ENCODE data around the gene TRIP10. TPM values are rescaled to one million over a fixed set of nuclear protein-coding genes. Genes with fewer than 3 reads are reported as not detected.

TRIP10 gene
- total RNA-seq, 1 donor from 2014 or later, result 2.9 TPM

GRCh38 chr19:6723108-6723618, 16.3 kb upstream of the TRIP10 start:
- DNase-seq (ENCODE audit: low spot score in 2 of 2) (no peak), FAIRE-seq (no peak)

- no peak for FAIRE-seq
- no peak for DNase-seq (ENCODE audit: low spot score in 2 of 2)
Observed at GRCh38 chr19:6723738-6724137, 15.7 kb upstream of the TRIP10 start.

- no peak for FAIRE-seq
- no peak for DNase-seq (ENCODE audit: low spot score in 2 of 2)
Observed at GRCh38 chr19:6724631-6725492, 14.6 kb upstream of the TRIP10 start.

- FAIRE-seq, result no peak
- no peak for DNase-seq (ENCODE audit: low spot score in 2 of 2)
Observed at GRCh38 chr19:6725513-6726231, 13.8 kb upstream of the TRIP10 start.

GRCh38 chr19:6728346-6728745, 11.1 kb upstream of the TRIP10 start:
- FAIRE-seq (no peak), DNase-seq (ENCODE audit: low spot score in 2 of 2) (no peak)

GRCh38 chr19:6729573-6730152, 9.8 kb upstream of the TRIP10 start:
- FAIRE-seq, result no peak
- no peak for DNase-seq (ENCODE audit: low spot score in 2 of 2)

- no peak for FAIRE-seq
- no peak for DNase-seq (ENCODE audit: low spot score in 2 of 2)
Observed at GRCh38 chr19:6730153-6730804, 9.2 kb upstream of the TRIP10 start.

GRCh38 chr19:6730941-6731670, 8.4 kb upstream of the TRIP10 start:
- DNase-seq (ENCODE audit: low spot score in 2 of 2) (no peak), FAIRE-seq (no peak)

- no peak for DNase-seq (ENCODE audit: low spot score in 2 of 2)
- no peak for FAIRE-seq
Observed at GRCh38 chr19:6731822-6732221, 7.7 kb upstream of the TRIP10 start.

GRCh38 chr19:6732803-6733337, 6.6 kb upstream of the TRIP10 start:
- DNase-seq (ENCODE audit: low spot score in 2 of 2), result no peak
- FAIRE-seq, result no peak

GRCh38 chr19:6733338-6734095, 6.0 kb upstream of the TRIP10 start:
- FAIRE-seq (no peak), DNase-seq (ENCODE audit: low spot score in 2 of 2) (no peak)

GRCh38 chr19:6734096-6734696, 5.3 kb upstream of the TRIP10 start:
- no peak for FAIRE-seq
- no peak for DNase-seq (ENCODE audit: low spot score in 2 of 2)

GRCh38 chr19:6735181-6735911, 4.1 kb upstream of the TRIP10 start:
- DNase-seq (ENCODE audit: low spot score in 2 of 2) (no peak), FAIRE-seq (no peak)

GRCh38 chr19:6736169-6736916, 3.1 kb upstream of the TRIP10 start:
- no peak for FAIRE-seq
- peak in 1 of 2 donors; percentile 68 for DNase-seq (ENCODE audit: low spot score in 2 of 2)

- no peak for DNase-seq (ENCODE audit: low spot score in 2 of 2)
- FAIRE-seq, result no peak
Observed at GRCh38 chr19:6736917-6737283, 2.6 kb upstream of the TRIP10 start.

GRCh38 chr19:6737284-6737872, 2.1 kb upstream of the TRIP10 start, which contains the start of gene GPR108:
GPR108 (minus strand) TSS chr19:6737580; CDS start chr19:6737576, 4 bp downstream.
- peak; percentile 99 for FAIRE-seq

More at GRCh38 chr19:6737284-6737872, 2.1 kb upstream of the TRIP10 start, which contains the start of gene GPR108:
- peak; percentile 98 to 99 for DNase-seq (ENCODE audit: low spot score in 2 of 2)

Data from frontal cortex (tissue), 4 donors.